Esophagus (tissue), 2 donors: ENCODE results near the gene PLXNA1. TPM values are rescaled to one million over a fixed set of nuclear protein-coding genes. Genes with fewer than 3 reads are reported as not detected.

Experiments
- H3K27ac ChIP-seq, 2 donors: one replicate each; pipeline ENCODE4 v1.5.1; 2013; ENCODE audit warnings: low read depth in 2 of 2, mild to moderate bottlenecking in 2 of 2, inconsistent platforms in 1 of 2, low read length in 1 of 2, moderate library complexity in 1 of 2
- H3K27me3 ChIP-seq, 2 donors: one replicate each; pipeline ENCODE4 v1.6.1; 2013; ENCODE audit warnings: low read length in 2 of 2, control low read depth in 1 of 2, mild to moderate bottlenecking in 1 of 2; ENCODE audit not compliant: insufficient read depth in 2 of 2, control insufficient read depth in 1 of 2
- H3K36me3 ChIP-seq, 2 donors: one replicate each; pipeline ENCODE4 v1.6.1; 2013; ENCODE audit warnings: low read length in 1 of 2; ENCODE audit not compliant: control insufficient read depth in 2 of 2, insufficient read depth in 2 of 2
- H3K4me1 ChIP-seq, 2 donors: one replicate each; pipeline ENCODE4 v1.6.1; 2013; ENCODE audit warnings: low read length in 1 of 2; ENCODE audit not compliant: control insufficient read depth in 2 of 2, insufficient read depth in 2 of 2
- H3K4me3 ChIP-seq, 2 donors: one replicate each; pipeline ENCODE4 v1.5.1; 2013; ENCODE audit warnings: low read length in 2 of 2, mild to moderate bottlenecking in 2 of 2, low read depth in 1 of 2, moderate library complexity in 1 of 2
- H3K9me3 ChIP-seq, 2 donors: one replicate each; pipeline ENCODE4 v1.6.1; 2013; ENCODE audit warnings: mild to moderate bottlenecking in 2 of 2, low read depth in 1 of 2, low read length in 1 of 2, moderate library complexity in 1 of 2; ENCODE audit not compliant: control insufficient read depth in 2 of 2, insufficient read depth in 1 of 2
- WGBS, 2 donors: extraction: QIAGEN DNeasy Blood & Tissue Kit; methylation state at CpG; one replicate each; pipeline ENCODE4 v1.1.7; 2013; 5-methylcytosine and 5-hydroxymethylcytosine counted together
- polyA plus RNA-seq, 2 donors: library from polyadenylated mRNA; stranded (reverse); fragments of 200-250 nt; gene quantifications; one replicate each; pipeline ENCODE4 v1.2.3, GENCODE V29; 2013
- donor health status: healthy with polysubstance abuse.
- donor health status: Bipolar disorder and iron deficiency.

PLXNA1 gene
- polyA plus RNA-seq, 2 donors, result 7.9 to 13.6 TPM

GRCh38 chr3:126964950-126965349 is 18.0 kb upstream of the PLXNA1 start:
- H3K4me3 ChIP-seq, result no peak overlapping the region

GRCh38 chr3:126965526-126966080 is 17.3 kb upstream of the PLXNA1 start:
- Histone ChIP-seq H3K4me3 (no peak overlapping the region), H3K27me3 (no peaks in the 10 kb centered on the region), H3K27ac (no peak overlapping the region), H3K9me3 (no peaks in the 10 kb centered on the region), H3K4me1 (peaks cover 0 to 16% of the 10 kb centered on the region in 2 donors), H3K36me3 (no peaks in the 10 kb centered on the region)
- WGBS, 2 donors, result 87 to 88% methylated on average over 9 of the region's 9 CpGs

More at GRCh38 chr3:126964950-126965349, 18.0 kb upstream of the PLXNA1 start:
- 84 to 92% methylated on average over 9 to 10 of the region's 10 CpGs for WGBS, 2 donors
- H3K27me3 ChIP-seq, result no peaks in the 10 kb centered on the region
- H3K9me3 ChIP-seq, result no peaks in the 10 kb centered on the region
- no peaks in the 10 kb centered on the region for H3K36me3 ChIP-seq
- H3K27ac ChIP-seq, result no peak overlapping the region
- peaks cover 0 to 23% of the 10 kb centered on the region in 2 donors for H3K4me1 ChIP-seq

GRCh38 chr3:126967386-126967785 is 15.5 kb upstream of the PLXNA1 start:
- Histone ChIP-seq H3K36me3 (no peaks in the 10 kb centered on the region), H3K4me1 (peaks cover 0 to under 1% of the 10 kb centered on the region in 2 donors), H3K9me3 (no peaks in the 10 kb centered on the region), H3K27ac (no peak overlapping the region), H3K27me3 (no peaks in the 10 kb centered on the region), H3K4me3 (no peak overlapping the region)
- 84 to 89% methylated on average over 10 of the region's 10 CpGs for WGBS, 2 donors

GRCh38 chr3:126968391-126969390 is 14.2 kb upstream of the PLXNA1 start:
- H3K4me1 ChIP-seq, result no peaks in the 10 kb centered on the region
- 76 to 81% methylated on average over 20 of the region's 20 CpGs for WGBS, 2 donors
- no peak overlapping the region for H3K4me3 ChIP-seq
- H3K27ac ChIP-seq, result no peak overlapping the region
- H3K36me3 ChIP-seq, result no peaks in the 10 kb centered on the region
- no peaks in the 10 kb centered on the region for H3K9me3 ChIP-seq
- H3K27me3 ChIP-seq, result no peaks in the 10 kb centered on the region

GRCh38 chr3:126969586-126969985 is 13.3 kb upstream of the PLXNA1 start:
- no peaks in the 10 kb centered on the region for H3K27me3 ChIP-seq
- H3K4me3 ChIP-seq, result no peak overlapping the region
- 62 to 63% methylated on average over 7 of the region's 7 CpGs for WGBS, 2 donors
- no peak overlapping the region for H3K27ac ChIP-seq
- H3K36me3 ChIP-seq, result no peaks in the 10 kb centered on the region
- no peaks in the 10 kb centered on the region for H3K9me3 ChIP-seq
- H3K4me1 ChIP-seq, result no peaks in the 10 kb centered on the region

GRCh38 chr3:126970101-126970500 is 12.8 kb upstream of the PLXNA1 start:
- Histone ChIP-seq H3K9me3 (no peaks in the 10 kb centered on the region), H3K27me3 (peaks cover 0 to 2% of the 10 kb centered on the region in 2 donors), H3K4me1 (no peaks in the 10 kb centered on the region), H3K4me3 (no peak overlapping the region), H3K36me3 (no peaks in the 10 kb centered on the region), H3K27ac (no peak overlapping the region)
- 81 to 85% methylated on average over 5 of the region's 5 CpGs for WGBS, 2 donors

GRCh38 chr3:126970921-126971320 is 12.0 kb upstream of the PLXNA1 start:
- no peak overlapping the region for H3K27ac ChIP-seq

GRCh38 chr3:126971891-126972351 is 11.0 kb upstream of the PLXNA1 start:
- peaks cover 0 to 2% of the 10 kb centered on the region in 2 donors for H3K27me3 ChIP-seq
- WGBS, 2 donors, result 50 to 51% methylated on average over 13 of the region's 13 CpGs
- H3K9me3 ChIP-seq, result no peaks in the 10 kb centered on the region
- no peaks in the 10 kb centered on the region for H3K36me3 ChIP-seq
- no peaks in the 10 kb centered on the region for H3K4me1 ChIP-seq
- H3K4me3 ChIP-seq, result no peak overlapping the region
- no peak overlapping the region for H3K27ac ChIP-seq

More at GRCh38 chr3:126970921-126971320, 12.0 kb upstream of the PLXNA1 start:
- Histone ChIP-seq H3K27me3 (peaks cover 0 to 2% of the 10 kb centered on the region in 2 donors), H3K4me1 (no peaks in the 10 kb centered on the region), H3K4me3 (no peak overlapping the region), H3K9me3 (no peaks in the 10 kb centered on the region), H3K36me3 (no peaks in the 10 kb centered on the region)
- 87 to 88% methylated on average over 5 of the region's 5 CpGs for WGBS, 2 donors

GRCh38 chr3:126972866-126973265 is 10.0 kb upstream of the PLXNA1 start:
- H3K36me3 ChIP-seq, result no peaks in the 10 kb centered on the region
- WGBS, 2 donors, result 79 to 87% methylated on average over 5 of the region's 5 CpGs
- H3K9me3 ChIP-seq, result no peaks in the 10 kb centered on the region
- no peak overlapping the region for H3K4me3 ChIP-seq
- no peaks in the 10 kb centered on the region for H3K4me1 ChIP-seq
- no peak overlapping the region for H3K27ac ChIP-seq
- H3K27me3 ChIP-seq, result peaks cover 0 to 2% of the 10 kb centered on the region in 2 donors
